Activated T-helper 1 cell treated with Interleukin-2 at 50 U/mL for 16 hours (primary cell): Measurements from ENCODE around the gene NPEPL1.

Source experiments
- DNase-seq: peaks from one replicate; pipeline ENCODE4 v3.0.0-alpha.2; 2020; ENCODE audit warnings: low read depth

NPEPL1 gene

DNA sequence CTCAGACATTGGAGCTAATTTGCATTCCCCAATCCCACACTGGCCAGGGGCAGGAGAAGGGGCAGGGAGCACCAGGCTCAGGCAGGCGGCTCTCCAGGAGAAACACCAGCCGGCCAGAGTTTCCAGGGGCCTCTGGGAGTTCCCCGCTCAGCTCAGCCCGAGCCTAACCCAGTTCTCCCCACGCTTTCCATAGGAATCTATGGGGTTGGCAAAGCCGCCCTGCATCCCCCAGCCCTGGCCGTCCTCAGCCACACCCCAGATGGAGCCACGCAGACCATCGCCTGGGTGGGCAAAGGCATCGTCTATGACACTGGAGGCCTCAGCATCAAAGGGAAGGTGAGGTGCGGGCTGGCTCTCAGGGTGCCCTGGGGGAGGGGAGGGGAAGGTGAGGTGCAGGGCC, 8.2 kb downstream of the NPEPL1 start:
- DNase-seq, result no peak

GRCh38 chr20:58701431-58702160, 9.0 kb downstream of the NPEPL1 start:
- no peak for DNase-seq

DNA sequence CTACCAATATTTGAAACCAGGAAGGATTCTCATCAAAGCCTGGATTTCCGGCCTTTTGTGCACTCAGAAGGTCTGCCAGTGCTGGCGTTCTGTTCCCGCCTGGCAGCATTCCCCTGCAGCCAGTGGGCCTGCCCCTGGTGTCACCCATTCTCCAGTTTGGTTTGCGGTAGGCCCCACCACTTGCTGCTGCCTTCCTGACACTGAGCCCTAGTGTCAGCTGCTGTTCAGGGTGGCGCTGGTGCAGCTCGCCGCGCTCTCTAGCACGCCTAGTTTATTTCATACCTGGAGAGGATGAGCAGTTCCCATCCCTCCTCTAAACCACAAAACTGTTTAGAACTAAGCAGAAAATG, 9.5 kb downstream of the NPEPL1 start:
- no peak for DNase-seq

DNA sequence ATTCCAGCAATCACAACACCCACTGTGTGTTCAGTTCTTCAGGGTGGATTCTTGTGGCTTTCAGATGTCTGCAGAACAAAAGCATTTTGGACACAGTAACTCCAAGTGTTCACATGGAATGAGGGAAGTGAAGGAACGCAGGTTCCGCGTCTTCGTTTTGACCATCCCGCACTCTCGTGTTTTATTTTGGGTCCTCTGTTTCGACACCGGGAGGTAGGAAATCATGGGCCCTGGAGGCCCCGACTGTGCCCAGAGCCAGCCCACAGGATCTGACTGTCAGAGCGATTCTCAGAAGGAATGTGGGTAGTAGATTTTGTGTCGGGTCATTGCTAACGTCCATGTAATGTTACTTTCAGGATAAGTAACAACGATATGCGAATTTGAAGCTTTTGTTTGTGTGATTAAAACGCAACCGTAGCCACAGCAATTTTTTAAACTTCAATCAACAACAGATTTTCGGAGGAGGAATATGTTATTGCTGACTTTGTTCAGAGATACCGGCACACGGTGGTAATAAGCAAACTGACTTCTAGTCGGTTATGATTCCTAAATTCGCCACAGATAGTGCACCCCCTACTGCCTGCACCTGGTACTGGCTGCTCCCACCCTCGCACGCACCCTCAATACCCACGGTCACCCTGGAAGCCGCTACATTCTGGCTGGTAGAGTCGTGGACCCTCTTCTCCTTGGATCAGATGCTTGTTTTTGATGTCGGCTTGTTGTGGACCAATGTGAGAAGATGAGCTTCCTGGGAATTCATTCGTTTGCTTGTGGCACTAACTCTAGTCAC, 10.5 kb downstream of the NPEPL1 start:
- no peak for DNase-seq

DNA sequence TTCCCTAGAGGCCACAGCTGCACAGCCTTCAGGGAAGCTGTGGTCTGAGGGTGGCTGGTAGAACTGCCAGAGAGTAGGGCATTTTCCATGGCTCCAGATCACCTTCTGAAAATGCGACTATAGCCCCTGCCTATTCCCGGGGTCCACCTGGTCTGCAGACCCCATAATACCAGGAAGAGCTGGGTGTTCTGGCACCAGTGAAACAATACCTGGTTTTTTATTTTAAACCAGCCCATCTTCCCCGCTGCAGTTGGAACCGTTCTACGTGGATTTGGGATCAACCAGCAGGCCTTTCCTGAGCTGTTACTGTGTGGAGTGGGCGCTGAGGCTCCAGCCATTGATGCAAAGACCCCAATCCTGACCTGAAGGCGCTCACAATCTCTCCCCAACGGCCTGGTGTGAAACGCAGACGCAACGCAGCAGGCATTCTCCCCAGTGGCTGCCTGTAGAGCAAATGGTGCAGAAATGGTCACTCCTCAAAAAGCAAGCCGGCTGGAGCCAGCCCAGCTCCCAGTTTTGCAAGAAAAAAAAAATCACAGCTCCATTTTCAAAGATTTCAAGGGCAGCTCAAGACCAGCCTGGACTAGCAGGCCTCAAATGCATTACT, 11.3 kb downstream of the NPEPL1 start:
- DNase-seq, result no peak

- DNase-seq, result no peak
Measured at GRCh38 chr20:58705208-58705926, 12.8 kb downstream of the NPEPL1 start.

GRCh38 chr20:58706150-58706892, 13.7 kb downstream of the NPEPL1 start:
- DNase-seq, result no peak

- no peak for DNase-seq
Measured at GRCh38 chr20:58706975-58707681, 14.5 kb downstream of the NPEPL1 start.

DNA sequence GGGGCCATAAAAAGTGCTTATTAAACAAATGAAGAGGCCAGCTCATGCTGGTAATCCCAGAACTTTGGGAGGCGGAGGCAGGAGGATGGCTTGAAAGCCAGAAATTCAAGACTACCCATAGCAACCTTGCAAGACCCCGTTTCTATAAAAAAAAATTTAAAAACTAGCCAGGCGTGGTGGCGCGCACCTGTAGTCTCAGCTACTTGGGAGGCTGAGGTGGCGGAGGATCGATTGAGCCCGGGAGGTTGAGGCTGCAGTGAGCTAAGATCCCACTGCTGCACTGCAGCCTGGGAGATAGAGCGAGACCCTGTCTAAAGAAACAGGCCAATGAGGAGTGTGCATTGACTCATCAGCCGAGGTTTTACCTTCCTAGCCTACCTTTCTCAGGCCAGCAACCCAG, 15.2 kb downstream of the NPEPL1 start:
- DNase-seq, result no peak

DNA sequence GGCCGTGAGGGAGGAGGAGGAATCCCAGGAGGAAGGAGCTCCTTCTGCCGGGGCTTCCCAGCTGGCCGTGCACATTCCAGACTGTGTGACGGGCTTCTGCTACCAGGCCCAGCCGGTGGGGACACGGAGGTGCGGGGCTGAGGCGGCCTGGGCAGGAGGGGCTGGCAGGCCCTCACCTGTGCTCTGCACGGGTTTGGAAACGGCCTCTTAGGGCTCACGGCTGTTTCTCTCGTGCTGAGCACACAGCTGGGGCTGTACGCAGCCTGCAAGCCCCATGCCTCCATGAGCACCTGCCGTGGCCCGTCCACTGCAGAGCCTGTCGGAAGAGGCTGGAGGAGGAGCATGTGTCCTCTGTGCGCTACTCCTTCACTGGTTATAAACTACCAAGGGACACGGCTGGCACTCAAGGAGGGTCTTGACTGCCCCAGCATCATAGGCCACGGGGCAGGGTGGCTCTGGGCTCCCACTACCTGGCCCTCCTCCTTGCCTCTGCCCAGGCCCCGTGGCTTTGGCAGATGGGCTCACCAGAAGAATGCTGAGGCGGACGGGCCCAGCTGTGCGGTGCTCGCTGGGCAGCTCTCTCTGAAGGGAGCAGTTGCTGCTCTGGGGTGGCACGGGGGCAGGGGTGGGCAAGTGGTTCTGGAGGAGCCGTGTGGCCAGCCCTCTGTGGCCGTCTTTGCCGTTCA, 15.8 kb downstream of the NPEPL1 start:
- no peak for DNase-seq

GRCh38 chr20:58709013-58709702, 16.6 kb downstream of the NPEPL1 start:
- DNase-seq, result no peak

GRCh38 chr20:58709703-58710039, 17.1 kb downstream of the NPEPL1 start:
- no peak for DNase-seq

- no peak for DNase-seq
Measured at GRCh38 chr20:58710481-58711265, 18.1 kb downstream of the NPEPL1 start.

DNA sequence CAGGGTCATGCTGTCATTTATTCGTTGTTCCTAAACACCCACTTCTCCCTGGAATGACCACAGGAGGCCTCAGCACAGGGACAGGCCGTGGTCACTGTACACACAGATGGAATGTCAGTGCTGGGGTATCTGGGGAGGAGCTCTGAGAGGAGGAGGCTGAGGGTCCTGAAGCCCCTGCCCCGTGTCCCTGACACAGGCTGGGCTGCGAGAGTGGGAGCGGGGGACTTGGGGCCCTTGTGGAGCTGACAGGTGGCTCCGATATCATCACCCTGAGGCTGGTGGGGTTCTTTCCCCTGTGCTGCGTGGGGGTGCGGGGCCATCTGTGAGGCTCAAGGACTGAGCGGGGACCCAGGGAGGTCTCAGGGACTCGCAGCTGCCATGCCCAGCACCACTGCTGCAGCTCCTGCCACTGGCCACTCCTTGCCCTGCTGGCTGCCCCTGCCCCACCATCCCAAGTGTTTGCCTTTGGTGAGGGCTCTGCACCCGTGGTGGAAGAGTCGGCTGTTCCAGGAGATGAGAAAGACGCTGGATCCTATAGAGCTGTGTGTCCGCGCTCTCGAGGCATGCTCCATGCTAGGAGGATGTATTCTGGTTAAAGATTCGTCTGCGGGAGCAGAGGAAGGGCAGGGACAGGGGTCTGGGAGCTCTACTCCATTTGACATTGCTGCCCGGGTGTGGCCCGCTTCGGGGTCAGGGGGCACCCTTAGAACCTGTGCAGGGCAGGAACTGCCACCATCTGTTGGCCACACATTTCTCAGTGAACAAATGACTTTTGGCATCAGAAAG, 18.9 kb downstream of the NPEPL1 start:
- no peak for DNase-seq

DNA sequence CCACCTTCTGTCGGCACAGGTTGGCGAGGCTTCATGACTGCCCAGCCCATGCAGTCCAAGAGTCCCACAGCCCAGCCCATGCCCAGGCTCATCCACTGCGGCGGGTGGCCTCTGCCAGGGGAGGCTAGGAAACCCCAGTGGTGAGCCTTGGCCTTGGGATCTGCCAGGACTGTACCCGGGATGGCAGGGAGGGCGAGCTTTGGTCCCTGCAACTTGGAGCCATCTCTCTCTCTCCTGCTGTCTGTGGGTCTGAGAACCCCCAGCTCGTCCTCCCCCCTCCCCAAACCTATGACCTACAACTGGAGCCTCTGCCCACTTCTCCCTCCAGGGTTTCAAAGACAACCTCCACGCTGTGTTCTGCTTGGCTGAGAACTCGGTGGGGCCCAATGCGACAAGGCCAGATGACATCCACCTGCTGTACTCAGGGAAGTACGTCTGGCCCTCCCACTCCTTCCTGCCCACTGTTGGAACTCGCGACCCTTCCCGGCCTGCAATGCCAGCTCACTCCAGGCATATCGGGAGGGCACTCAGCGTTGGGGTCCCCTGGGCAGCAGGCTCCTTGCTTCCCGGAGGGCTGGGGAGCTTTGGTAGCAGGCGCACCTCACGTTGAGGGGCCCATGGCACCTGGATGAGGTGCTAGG, 19.7 kb downstream of the NPEPL1 start:
- DNase-seq, result no peak

DNA sequence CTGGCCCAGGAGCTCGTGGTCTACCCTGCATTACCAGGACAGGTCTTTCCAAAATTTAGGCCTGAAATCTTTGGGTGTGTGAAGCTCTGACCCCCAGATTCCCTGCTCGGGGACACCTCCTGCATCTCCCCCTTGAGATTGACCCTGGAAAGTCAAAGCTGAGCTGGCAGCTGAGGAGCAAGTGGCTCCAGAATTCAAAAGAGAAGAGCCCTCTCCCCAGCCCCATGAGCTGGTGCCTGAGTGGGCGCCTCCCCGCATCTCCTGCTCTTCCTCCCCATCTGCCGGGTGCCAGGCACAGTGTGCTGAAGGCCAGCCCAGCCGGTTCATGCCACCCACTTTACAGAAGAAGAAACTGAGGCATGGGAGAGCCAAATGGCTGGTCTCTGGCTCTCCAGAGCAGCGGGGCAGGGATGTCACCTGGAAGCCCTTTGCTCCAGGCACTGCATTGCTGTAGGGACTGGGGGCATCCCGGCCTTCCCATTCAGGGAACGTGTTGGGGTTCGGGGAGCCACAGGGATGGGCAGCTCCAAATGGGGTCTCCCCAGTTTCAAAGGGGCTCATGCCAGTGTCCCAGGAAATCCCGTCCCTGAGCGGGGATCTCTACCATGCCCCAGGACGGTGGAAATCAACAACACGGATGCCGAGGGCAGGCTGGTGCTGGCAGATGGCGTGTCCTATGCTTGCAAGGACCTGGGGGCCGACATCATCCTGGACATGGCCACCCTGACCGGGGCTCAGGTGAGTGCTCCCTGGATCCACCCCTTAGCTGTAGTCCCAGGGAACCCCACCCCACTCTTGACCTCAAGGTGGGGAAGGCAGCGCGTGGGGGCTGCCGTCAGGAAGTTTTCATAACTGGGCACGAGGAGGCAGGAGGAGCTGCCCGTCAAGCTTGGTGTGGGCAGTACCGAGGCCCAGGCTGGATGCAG, 20.5 kb downstream of the NPEPL1 start:
- DNase-seq, result no peak

- no peak for DNase-seq
Measured at GRCh38 chr20:58713801-58714339, 21.3 kb downstream of the NPEPL1 start.
